HFF-Myc (cell line): ENCODE data around the gene ZBTB32.

Source experiments
- DNase-seq: peaks from one replicate; pipeline ENCODE4 v3.0.0-alpha.2; 2011; ENCODE audit warnings: low read depth; ENCODE audit errors: extremely low read depth
- H3K4me3 ChIP-seq: replicated peaks from 2 replicates; pipeline ENCODE4 v1.5.1; 2011; ENCODE audit warnings: low read depth, mild to moderate bottlenecking, control low read depth, low read length
- TF ChIP-seq, protein P1 (sequence below): IDR thresholded peaks from 2 replicates; pipeline ENCODE4 v1.5.1; 2012; ENCODE audit warnings: mild to moderate bottlenecking, low read depth, low read length, control low read depth; ENCODE audit errors: missing control alignments

The ZBTB32 gene

GRCh38 chr19:35748106-35749020 is 44.0 kb downstream of the ZBTB32 start, which contains the start of gene LIN37:
LIN37 (plus strand) TSS chr19:35748576; CDS start chr19:35748725, 149 bp downstream.
- TF ChIP-seq, protein P1, sequence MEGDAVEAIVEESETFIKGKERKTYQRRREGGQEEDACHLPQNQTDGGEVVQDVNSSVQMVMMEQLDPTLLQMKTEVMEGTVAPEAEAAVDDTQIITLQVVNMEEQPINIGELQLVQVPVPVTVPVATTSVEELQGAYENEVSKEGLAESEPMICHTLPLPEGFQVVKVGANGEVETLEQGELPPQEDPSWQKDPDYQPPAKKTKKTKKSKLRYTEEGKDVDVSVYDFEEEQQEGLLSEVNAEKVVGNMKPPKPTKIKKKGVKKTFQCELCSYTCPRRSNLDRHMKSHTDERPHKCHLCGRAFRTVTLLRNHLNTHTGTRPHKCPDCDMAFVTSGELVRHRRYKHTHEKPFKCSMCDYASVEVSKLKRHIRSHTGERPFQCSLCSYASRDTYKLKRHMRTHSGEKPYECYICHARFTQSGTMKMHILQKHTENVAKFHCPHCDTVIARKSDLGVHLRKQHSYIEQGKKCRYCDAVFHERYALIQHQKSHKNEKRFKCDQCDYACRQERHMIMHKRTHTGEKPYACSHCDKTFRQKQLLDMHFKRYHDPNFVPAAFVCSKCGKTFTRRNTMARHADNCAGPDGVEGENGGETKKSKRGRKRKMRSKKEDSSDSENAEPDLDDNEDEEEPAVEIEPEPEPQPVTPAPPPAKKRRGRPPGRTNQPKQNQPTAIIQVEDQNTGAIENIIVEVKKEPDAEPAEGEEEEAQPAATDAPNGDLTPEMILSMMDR, result no peak
- peak; percentile 99 for DNase-seq
- H3K4me3 ChIP-seq, result peak within 1 kb of the TSS; percentile 96

- TF ChIP-seq, protein P1, result no peak
- no peak for DNase-seq
- no peak overlapping the region for H3K4me3 ChIP-seq
Measured at GRCh38 chr19:35750167-35750566, 45.8 kb downstream of the ZBTB32 start.

DNA sequence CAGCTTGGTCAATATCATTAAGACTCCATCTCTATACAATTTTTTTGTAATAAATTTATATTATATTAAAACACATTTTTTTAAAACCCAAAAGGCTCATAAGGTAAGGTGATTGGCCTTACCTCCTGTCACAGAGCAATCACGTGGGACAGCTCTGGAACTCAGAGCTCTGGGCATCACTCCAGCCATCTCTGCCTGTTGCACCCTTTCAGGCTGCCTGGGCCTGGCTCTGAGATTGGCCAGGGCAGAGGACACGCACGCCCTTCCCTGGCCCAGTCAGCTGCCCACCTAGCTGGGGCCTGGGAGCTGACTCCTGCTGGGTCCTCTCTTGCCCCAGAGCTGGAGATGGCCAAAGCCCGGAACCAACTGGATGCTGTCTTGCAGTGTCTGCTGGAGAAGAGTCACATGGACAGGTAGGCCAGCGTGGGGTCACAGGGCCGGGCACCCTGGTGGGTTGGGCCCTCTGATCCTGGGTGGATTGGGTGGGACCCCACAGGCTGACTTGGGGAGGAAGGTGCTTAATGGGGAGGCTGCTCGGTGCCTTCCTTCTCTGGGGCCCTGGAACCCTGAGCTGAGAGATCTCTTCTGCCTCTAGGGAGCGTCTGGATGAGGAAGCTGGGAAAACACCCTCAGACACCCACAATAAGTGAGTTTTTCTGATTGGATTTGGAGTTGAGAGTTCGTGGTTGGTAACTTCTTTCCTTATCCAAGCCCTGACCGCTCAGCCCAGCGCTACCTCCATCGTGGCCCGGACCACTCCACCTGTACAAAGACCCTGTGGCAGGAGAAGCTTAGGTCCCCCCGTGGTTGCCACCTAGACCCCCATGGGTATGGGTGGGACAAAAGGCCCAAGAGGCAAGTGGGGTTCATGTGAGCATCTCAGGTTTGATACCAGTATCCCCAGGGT is 47.7 kb downstream of the ZBTB32 start:
- no peak for DNase-seq
- TF ChIP-seq, protein P1, result no peak
- H3K4me3 ChIP-seq, result no peak overlapping the region

GRCh38 chr19:35752746-35753350 is 48.5 kb downstream of the ZBTB32 start:
- TF ChIP-seq, protein P1, result no peak
- H3K4me3 ChIP-seq, result no peak overlapping the region
- no peak for DNase-seq

GRCh38 chr19:35753634-35754369 is 49.4 kb downstream of the ZBTB32 start:
- TF ChIP-seq, protein P1, result no peak
- H3K4me3 ChIP-seq, result no peak overlapping the region
- DNase-seq, result no peak
